Gastrocnemius medialis (tissue), 4 donors: Measurements from ENCODE around the gene CALM1. TPM values are rescaled to one million over a fixed set of nuclear protein-coding genes. Genes with fewer than 3 reads are reported as not detected.

ENCODE experiments used
- ATAC-seq, 2 donors: fragments of 150-250 bp; one replicate each; pipeline ENCODE4 v1.9.1; 2016
- DNase-seq, 2 donors: peaks; one replicate each; pipeline ENCODE4 v3.0.0-alpha.2; 2019
- H3K27ac ChIP-seq, 4 donors: fragments of 200-600 bp; sonication (generic); 1 replicate in 1 of 4; 2 replicates in 3 of 4; pipeline ENCODE4 v1.5.1; 2016 to 2018; ENCODE audit warnings: mild to moderate bottlenecking in 2 of 4, moderate library complexity in 1 of 4
- H3K27me3 ChIP-seq, 3 donors: fragments of 200-600 bp; sonication (generic) in 2 of 3; 1 replicate in 1 of 3; 2 replicates in 2 of 3; pipeline versions ENCODE4 v1.5.1 to v1.6.0; 2016 to 2019; ENCODE audit warnings: mild to moderate bottlenecking in 1 of 3, moderate library complexity in 1 of 3
- H3K36me3 ChIP-seq, 2 donors: fragments of 200-600 bp; sonication (generic) in 1 of 2; one replicate each; pipeline ENCODE4 v1.5.1; 2017 to 2018
- H3K4me1 ChIP-seq, 2 donors: fragments of 200-600 bp; sonication (generic) in 1 of 2; one replicate each; pipeline ENCODE4 v1.5.1; 2016 to 2017; ENCODE audit warnings: mild to moderate bottlenecking in 2 of 2
- H3K4me3 ChIP-seq, 4 donors: fragments of 200-600 bp; sonication (generic) in 3 of 4; 1 replicate in 1 of 4; 2 replicates in 3 of 4; pipeline ENCODE4 v1.5.1; 2016 to 2019; ENCODE audit warnings: mild to moderate bottlenecking in 2 of 4
- H3K9me3 ChIP-seq, 3 donors: fragments of 200-600 bp; sonication (generic) in 2 of 3; 1 replicate in 1 of 3; 2 replicates in 2 of 3; pipeline ENCODE4 v1.5.1; 2016 to 2019
- CTCF ChIP-seq, 5 experiments: fragments of 450-650 bp in 3 of 5; fragments of 200-600 bp in 2 of 5; sonication (generic) in 2 of 5; IDR thresholded peaks in 4 of 5; conservative IDR thresholded peaks in 1 of 5; 1 replicate in 4 of 5; 2 replicates in 1 of 5; pipeline ENCODE4 v1.5.1; 2016 to 2019; ENCODE audit warnings: antibody characterized with exemption in 5 of 5, mild to moderate bottlenecking in 3 of 5, moderate library complexity in 3 of 5
- POLR2A ChIP-seq, 2 donors: fragments of 450-650 bp; IDR thresholded peaks; one replicate each; pipeline ENCODE4 v1.6.1; 2017; ENCODE audit warnings: antibody characterized with exemption in 2 of 2, mild to moderate bottlenecking in 2 of 2, moderate library complexity in 2 of 2
- in situ Hi-C, 4 donors: fragments of 200-750 bp; cut with MboI; loops; one replicate each; pipeline versions ENCODE4 v1.15.0 to v1.8.0; 2017; ENCODE audit warnings: low sequenced_read_pairs in 4 of 4
- intact Hi-C: fragments of 100-400 bp; cut with DNase I; formaldehyde crosslinking; loops from one replicate; pipeline ENCODE4 v1.15.1; 2023; ENCODE audit warnings: low total_unique reads
- total RNA-seq, 4 donors: library from RNA; depleted of rRNA; stranded (reverse); fragments of >200 nt; gene quantifications; one replicate each; pipeline versions ENCODE4 v1.1.0 to v1.2.3, GENCODE V29; 2016

Gene CALM1
- total RNA-seq, 4 donors from 2014 or later: 466 to 1,278 (median 1,009) TPM

GRCh38 chr14:90426031-90426540 lies 29.3 kb downstream of the CALM1 start:
- TF ChIP-seq POLR2A (IDR thresholded peaks at IDR 0.05) (no peak), CTCF (IDR thresholded peaks at IDR 0.05 in 4 of 5, conservative IDR thresholded peaks at IDR 0.05 in 1 of 5) (no peak)
- DNase-seq (no peak), ATAC-seq (no peak)
- Histone ChIP-seq H3K27ac (peak overlapping the region in 2 of 4 donors; percentile 42 to 60), H3K4me1 (peaks cover 5 to 11% of the 10 kb centered on the region in 2 donors), H3K4me3 (no peak overlapping the region), H3K9me3 (no peaks in the 10 kb centered on the region), H3K36me3 (no peaks in the 10 kb centered on the region), H3K27me3 (no peaks in the 10 kb centered on the region)
- intact Hi-C loops (no loop called here), in situ Hi-C loops (no loop called here)

DNA sequence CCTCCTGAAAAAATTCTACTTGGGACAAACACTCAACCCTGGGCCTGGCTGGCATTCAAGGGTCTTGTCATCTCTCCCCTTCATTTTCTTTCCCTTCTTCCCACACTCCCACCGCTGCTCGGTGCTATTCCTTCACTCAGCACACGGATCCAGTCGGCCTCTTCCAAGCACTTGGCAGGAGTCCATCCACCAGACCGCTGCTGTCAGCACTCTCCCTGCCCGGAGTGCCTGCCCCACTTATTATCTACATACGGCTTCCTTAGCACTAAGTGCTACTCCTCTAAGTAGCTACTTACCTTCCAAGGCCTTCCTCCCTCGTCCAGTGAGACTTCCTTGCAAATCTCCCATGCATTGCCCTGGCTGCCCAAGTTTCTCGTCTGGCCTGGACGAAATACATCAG lies 29.8 kb downstream of the CALM1 start:
- DNase-seq: no peak
- in situ Hi-C loops (no loop called here), intact Hi-C loops (no loop called here)
- Histone ChIP-seq H3K4me3 (no peak overlapping the region), H3K36me3 (no peaks in the 10 kb centered on the region), H3K9me3 (no peaks in the 10 kb centered on the region), H3K27me3 (no peaks in the 10 kb centered on the region), H3K27ac (peak overlapping the region in 2 of 4 donors; percentile 42 to 60), H3K4me1 (peaks cover 5 to 11% of the 10 kb centered on the region in 2 donors)
- no peak for TF ChIP-seq CTCF (IDR thresholded peaks at IDR 0.05 in 4 of 5, conservative IDR thresholded peaks at IDR 0.05 in 1 of 5)
- no peak for TF ChIP-seq POLR2A (IDR thresholded peaks at IDR 0.05)
- ATAC-seq: no peak

DNA sequence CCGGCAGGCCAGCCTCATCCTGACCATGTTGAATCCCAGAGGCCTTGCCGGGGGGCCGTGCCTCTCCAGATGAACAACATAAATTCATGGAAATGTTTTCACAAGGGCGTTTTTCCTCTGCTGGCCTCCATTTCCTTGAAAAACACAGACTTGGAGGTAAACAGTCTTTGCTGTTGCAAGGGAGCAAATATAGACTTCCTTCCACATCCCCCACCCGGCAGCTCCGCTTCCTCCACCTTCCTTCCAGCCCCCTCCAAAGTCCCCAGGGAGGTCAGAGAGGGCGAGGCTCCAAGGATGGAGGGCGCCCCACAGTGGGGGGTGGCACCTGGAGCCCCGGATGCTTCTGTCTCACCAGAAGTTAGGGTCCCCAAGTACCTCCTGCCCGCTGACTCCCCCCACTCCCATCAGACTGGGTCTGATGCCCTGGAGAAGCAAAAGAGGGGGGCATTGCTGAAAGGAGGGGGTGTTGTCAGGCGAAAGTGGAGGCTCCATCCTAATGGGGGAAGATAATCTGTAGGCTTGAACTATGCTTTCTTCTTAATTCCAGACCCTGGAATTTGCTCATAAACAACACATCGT lies 31.1 kb downstream of the CALM1 start:
- no peaks in the 10 kb centered on the region for H3K36me3 ChIP-seq
- intact Hi-C loops: no loop called here
- TF ChIP-seq CTCF (IDR thresholded peaks at IDR 0.05 in 4 of 5, conservative IDR thresholded peaks at IDR 0.05 in 1 of 5) (no peak), POLR2A (IDR thresholded peaks at IDR 0.05) (no peak)
- no peaks in the 10 kb centered on the region for H3K9me3 ChIP-seq
- DNase-seq (no peak), ATAC-seq (peak in 1 of 2 donors; percentile 45)
- H3K27me3 ChIP-seq: no peaks in the 10 kb centered on the region
- H3K27ac ChIP-seq: peak overlapping the region in 3 of 4 donors; percentile 42 to 60 (median 57)
- in situ Hi-C loops: no loop called here
- peaks cover 5 to 11% of the 10 kb centered on the region in 2 donors for H3K4me1 ChIP-seq
- no peak overlapping the region for H3K4me3 ChIP-seq

DNA sequence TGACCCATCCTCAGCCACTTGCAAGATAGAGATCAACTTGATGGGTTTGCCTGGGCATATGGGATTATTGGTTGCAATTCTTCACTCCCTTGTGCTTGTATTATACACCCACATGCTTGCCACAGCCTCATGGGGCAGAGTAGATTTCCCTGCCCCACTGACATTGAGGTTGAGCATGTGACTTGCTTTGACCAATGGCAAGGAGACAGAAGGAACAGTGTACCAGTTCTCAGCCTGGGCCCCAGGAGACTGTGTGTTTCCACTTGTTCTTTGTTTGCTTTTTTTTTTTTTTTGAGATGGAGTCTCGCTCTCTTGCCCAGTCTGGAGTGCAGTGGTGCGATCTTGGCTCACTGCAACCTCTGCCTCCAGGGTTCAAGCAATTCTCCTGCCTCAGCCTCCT lies 31.8 kb downstream of the CALM1 start:
- Histone ChIP-seq H3K36me3 (no peaks in the 10 kb centered on the region), H3K4me1 (peaks cover 5 to 11% of the 10 kb centered on the region in 2 donors), H3K9me3 (no peaks in the 10 kb centered on the region), H3K27me3 (no peaks in the 10 kb centered on the region), H3K27ac (no peak overlapping the region), H3K4me3 (no peak overlapping the region)
- ATAC-seq (no peak), DNase-seq (no peak)
- no peak for TF ChIP-seq CTCF (IDR thresholded peaks at IDR 0.05 in 4 of 5, conservative IDR thresholded peaks at IDR 0.05 in 1 of 5)
- TF ChIP-seq POLR2A (IDR thresholded peaks at IDR 0.05): no peak
- in situ Hi-C loops: no loop called here
- intact Hi-C loops: no loop called here

GRCh38 chr14:90429236-90429635 lies 32.4 kb downstream of the CALM1 start:
- ATAC-seq (no peak), DNase-seq (no peak)
- no peaks in the 10 kb centered on the region for H3K27me3 ChIP-seq
- no peak overlapping the region for H3K4me3 ChIP-seq
- H3K9me3 ChIP-seq: no peaks in the 10 kb centered on the region
- no peaks in the 10 kb centered on the region for H3K36me3 ChIP-seq
- intact Hi-C loops (no loop called here), in situ Hi-C loops (no loop called here)
- no peak for TF ChIP-seq POLR2A (IDR thresholded peaks at IDR 0.05)
- H3K4me1 ChIP-seq: peaks cover 5 to 11% of the 10 kb centered on the region in 2 donors
- H3K27ac ChIP-seq: no peak overlapping the region
